Brain microvascular endothelial cell (primary cell): ENCODE results near the gene RBMXL3.
"Not testable (repeated sequence)": the region's sequence is repeated elsewhere in the genome, so short reads cannot be mapped to it uniquely, and the experiment has no call there.

Experiments used
- DNase-seq: peaks from one replicate; pipeline ENCODE4 v3.0.0-alpha.2; 2020
- H3K27ac ChIP-seq: fragments of 250-450 bp; sonication (Bioruptor Pico); 2 replicates; pipeline ENCODE4 v1.5.1; 2020; ENCODE audit warnings: mild to moderate bottlenecking, moderate library complexity
- H3K27me3 ChIP-seq: fragments of 250-450 bp; sonication (Bioruptor Pico); replicated peaks from 2 replicates; pipeline ENCODE4 v1.5.1; 2020; ENCODE audit warnings: mild to moderate bottlenecking
- H3K36me3 ChIP-seq: fragments of 250-450 bp; sonication (Bioruptor Pico); replicated peaks from 2 replicates; pipeline ENCODE4 v1.5.1; 2020; ENCODE audit warnings: mild to moderate bottlenecking
- H3K4me3 ChIP-seq: 2 replicates; pipeline ENCODE4 v1.5.1; 2011; ENCODE audit warnings: low read depth, mild to moderate bottlenecking, control low read depth, low read length, moderate library complexity
- CTCF ChIP-seq: IDR thresholded peaks from 2 replicates; pipeline ENCODE4 v1.5.1; 2011; ENCODE audit warnings: low read depth, mild to moderate bottlenecking, moderate library complexity, low read length, control low read depth, inconsistent platforms; ENCODE audit errors: missing control alignments
- in situ Hi-C: cut with HindIII; loops from 2 replicates; pipeline ENCODE4 v1.10.0; 2017; ENCODE audit warnings: low sequenced_read_pairs, low pct_ligation_motif_present

RBMXL3 gene

GRCh38 chrX:115192244-115192700, 3.1 kb downstream of the RBMXL3 start:
- Histone ChIP-seq H3K27ac (no peak overlapping the region), H3K27me3 (no peaks in the 10 kb centered on the region), H3K36me3 (no peaks in the 10 kb centered on the region), H3K4me3 (no peak overlapping the region)
- no peak for TF ChIP-seq CTCF
- DNase-seq = no peak
- in situ Hi-C loops = no loop called here

GRCh38 chrX:115204040-115204439, 14.8 kb downstream of the RBMXL3 start:
- no peak for DNase-seq
- TF ChIP-seq CTCF = no peak
- H3K4me3 ChIP-seq = no peak overlapping the region
- no peaks in the 10 kb centered on the region for H3K27me3 ChIP-seq
- no peak overlapping the region for H3K27ac ChIP-seq
- in situ Hi-C loops = no loop called here
- H3K36me3 ChIP-seq = no peaks in the 10 kb centered on the region

- H3K36me3 ChIP-seq, in situ Hi-C loops: not testable (repeated sequence)
Measured at GRCh38 chrX:115209547-115209946, 20.3 kb downstream of the RBMXL3 start.

GRCh38 chrX:115214151-115214550, 24.9 kb downstream of the RBMXL3 start:
- DNase-seq = no peak
- in situ Hi-C loops = no loop called here
- H3K27ac ChIP-seq = no peak overlapping the region
- TF ChIP-seq CTCF = no peak
- no peaks in the 10 kb centered on the region for H3K27me3 ChIP-seq
- H3K4me3 ChIP-seq = no peak overlapping the region
- no peaks in the 10 kb centered on the region for H3K36me3 ChIP-seq

More at GRCh38 chrX:115209547-115209946, 20.3 kb downstream of the RBMXL3 start:
- H3K4me3 ChIP-seq, DNase-seq, H3K27me3 ChIP-seq, H3K27ac ChIP-seq: not testable (repeated sequence)

- Histone ChIP-seq H3K4me3 (no peak overlapping the region), H3K27ac (no peak overlapping the region), H3K27me3 (no peaks in the 10 kb centered on the region), H3K36me3 (no peaks in the 10 kb centered on the region)
- no peak for TF ChIP-seq CTCF
- DNase-seq = no peak
- in situ Hi-C loops = no loop called here
Measured at GRCh38 chrX:115214605-115215004, 25.4 kb downstream of the RBMXL3 start.

GRCh38 chrX:115217346-115217745, 28.1 kb downstream of the RBMXL3 start:
- H3K36me3 ChIP-seq, H3K27me3 ChIP-seq, in situ Hi-C loops, H3K4me3 ChIP-seq, DNase-seq, H3K27ac ChIP-seq: not testable (repeated sequence)

GRCh38 chrX:115226929-115227328, 37.7 kb downstream of the RBMXL3 start:
- DNase-seq = peak; percentile 7
- Histone ChIP-seq H3K4me3 (no peak overlapping the region), H3K36me3 (no peaks in the 10 kb centered on the region), H3K27me3 (no peaks in the 10 kb centered on the region), H3K27ac (no peak overlapping the region)
- in situ Hi-C loops = no loop called here
- TF ChIP-seq CTCF = peak; percentile 67
